HG02840 (cell line): ENCODE measurements around the gene SCCPDH.
"Not testable (repeated sequence)": the region's sequence is repeated elsewhere in the genome, so short reads cannot be mapped to it uniquely, and the experiment has no call there.

ENCODE experiments used
- ATAC-seq: cut with Tn5 transposase; IDR thresholded peaks from one replicate; pipeline ENCODE4 v1.9.1; 2021; ENCODE audit warnings: mild to moderate bottlenecking, moderate library complexity, moderate number of reproducible peaks; ENCODE audit not compliant: unreplicated experiment, low FRiP score

SCCPDH gene

GRCh38 chr1:246703581-246703980 is 20.6 kb upstream of the SCCPDH start:
- no peak for ATAC-seq

DNA sequence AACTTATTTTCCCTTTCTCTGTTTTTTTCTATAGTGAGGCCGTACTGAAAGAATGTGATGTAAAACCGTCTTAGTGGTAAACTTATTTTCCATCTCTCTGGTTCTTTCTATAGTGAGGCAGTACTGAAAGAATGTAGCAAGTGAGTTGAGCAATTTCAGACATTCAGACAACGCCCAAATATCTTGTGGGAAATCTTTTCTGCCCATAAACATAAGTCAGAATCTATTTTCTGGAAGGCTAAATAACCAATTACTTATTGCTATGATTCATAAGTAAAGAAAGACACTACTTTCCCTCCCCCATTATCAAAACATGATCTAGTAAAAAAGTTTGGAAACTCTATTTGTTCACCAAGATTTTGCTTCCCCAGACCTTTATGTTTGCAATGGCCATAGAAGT is 18.8 kb upstream of the SCCPDH start:
- ATAC-seq: no peak

DNA sequence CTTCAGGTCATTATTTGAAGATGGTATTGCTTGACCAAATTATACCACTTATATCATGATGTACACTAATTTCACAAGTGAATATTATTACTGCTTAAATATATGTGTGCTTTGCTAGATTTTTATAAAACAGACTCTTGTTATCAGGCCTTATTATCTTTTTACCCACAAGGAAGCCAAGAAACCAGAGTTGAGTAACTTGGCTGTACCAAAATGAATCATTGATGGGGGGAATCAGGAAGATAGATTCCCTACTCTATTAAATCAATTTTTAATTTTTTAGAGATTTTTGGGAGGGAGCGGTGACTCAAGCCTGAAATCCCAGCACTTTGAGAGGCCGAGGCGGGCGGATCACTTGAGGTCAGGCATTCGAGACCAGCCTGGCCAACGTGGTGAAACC is 16.0 kb upstream of the SCCPDH start:
- no peak for ATAC-seq

DNA sequence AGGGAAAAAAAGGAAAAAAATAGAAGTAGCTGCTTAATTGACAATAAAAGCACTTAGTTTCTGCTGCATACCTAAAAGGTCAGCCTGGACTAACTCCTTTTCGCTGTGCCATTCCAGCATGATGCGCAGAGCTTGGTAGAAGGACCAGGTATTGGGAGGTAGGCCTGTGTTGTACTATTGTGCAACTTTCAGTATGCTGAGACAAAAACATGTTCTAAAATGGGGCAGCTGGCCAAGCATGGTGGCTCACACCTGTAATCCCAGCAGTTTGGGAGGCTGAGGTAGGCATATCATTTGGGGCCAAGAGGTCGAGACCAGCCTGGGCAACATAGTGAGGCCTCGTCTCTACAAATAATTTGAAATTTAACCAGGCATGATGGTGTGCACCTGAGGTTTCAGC is 15.0 kb upstream of the SCCPDH start:
- ATAC-seq: no peak

- no peak for ATAC-seq
These were observed 14.4 kb upstream of the SCCPDH start for GRCh38 chr1:246709835-246710234.

GRCh38 chr1:246711548-246712003 is 12.6 kb upstream of the SCCPDH start:
- ATAC-seq: no peak

DNA sequence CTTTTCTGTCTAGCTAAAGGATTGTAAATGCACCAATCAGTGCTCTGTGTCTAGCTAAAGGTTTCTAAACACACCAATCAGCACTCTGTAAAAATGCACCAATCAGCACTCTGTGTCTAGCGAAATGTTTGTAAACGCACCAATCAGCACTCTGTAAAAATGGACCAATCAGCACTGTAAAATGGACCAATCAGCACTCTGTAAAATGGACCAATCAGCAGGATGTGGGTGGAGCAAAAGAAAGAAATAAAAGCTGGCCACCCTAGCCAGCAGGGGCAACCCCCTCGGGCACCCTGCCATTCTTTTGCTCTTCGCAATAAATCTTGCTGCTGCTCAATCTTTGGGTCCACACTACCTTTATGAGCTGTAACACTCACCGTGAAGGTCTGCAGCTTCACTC is 11.8 kb upstream of the SCCPDH start:
- ATAC-seq: not testable (repeated sequence)

DNA sequence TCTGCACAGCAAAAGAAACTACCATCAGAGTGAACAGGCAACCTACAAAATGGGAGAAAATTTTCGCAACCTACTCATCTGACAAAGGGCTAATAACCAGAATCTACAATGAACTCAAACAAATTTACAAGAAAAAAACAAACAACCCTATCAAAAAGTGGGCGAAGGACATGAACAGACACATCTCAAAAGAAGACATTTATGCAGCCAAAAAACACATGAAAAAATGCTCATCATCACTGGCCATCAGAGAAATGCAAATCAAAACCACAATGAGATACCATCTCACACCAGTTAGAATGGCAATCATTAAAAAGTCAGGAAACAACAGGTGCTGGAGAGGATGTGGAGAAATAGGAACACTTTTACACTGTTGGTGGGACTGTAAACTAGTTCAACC is 4.8 kb upstream of the SCCPDH start:
- ATAC-seq: not testable (repeated sequence)

DNA sequence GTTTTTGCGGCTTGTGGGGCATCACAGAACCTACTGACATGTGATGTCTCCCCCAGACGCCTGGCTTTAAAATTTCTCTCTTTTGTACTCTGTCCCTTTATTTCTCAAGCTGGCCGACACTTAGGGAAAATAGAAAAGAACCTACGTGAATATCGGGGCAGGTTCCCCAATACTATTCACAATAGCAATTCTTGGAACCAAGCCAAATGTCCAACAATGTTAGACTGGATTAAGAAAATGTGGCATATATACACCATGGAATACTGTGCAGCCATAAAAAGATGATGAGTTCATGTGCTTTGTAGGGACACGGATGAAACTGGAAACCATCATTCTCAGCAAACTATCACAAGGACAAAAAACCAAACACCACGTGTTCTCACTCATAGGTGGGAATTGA is 3.4 kb upstream of the SCCPDH start:
- ATAC-seq: not testable (repeated sequence)

DNA sequence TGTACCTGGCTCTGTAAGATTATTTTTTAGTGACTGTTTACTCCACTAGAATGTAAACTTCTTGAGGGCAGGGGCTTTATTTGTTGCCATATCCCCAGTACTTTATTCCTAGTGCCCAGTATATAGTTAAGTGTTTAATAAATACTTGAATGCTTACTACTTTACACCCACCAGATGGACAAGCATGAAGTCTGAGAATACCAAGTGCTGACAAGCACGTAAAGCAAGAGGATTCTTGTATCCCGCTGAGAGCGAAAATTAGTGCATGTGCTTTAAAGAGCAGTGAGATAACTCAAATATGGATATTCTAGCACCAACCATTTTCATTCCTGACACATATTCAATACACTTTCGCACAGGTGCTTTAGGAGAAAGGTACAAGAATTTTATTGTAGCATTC is 1.5 kb upstream of the SCCPDH start:
- ATAC-seq: no peak

DNA sequence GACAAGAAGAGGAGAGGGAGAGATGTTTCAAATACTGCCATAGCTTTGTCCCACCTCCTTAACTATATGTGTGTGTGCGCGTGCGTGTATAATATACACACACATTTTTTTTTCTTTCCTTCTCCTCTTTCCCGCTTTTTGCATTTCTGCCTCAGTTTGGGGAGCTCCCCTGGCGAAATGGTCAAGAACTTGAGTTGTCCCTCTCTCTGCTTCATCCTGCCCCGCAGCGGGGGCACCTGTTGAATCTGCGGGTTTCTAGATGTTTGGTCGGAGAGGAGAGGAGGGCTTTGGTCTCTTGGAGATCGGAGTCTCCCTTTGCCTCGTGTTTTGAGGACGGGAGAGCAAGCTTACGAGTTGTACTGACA is 504 bp downstream of the SCCPDH start:
- peak; percentile 5 for ATAC-seq

GRCh38 chr1:246725191-246725590 is 982 bp downstream of the SCCPDH start:
- no peak for ATAC-seq

DNA sequence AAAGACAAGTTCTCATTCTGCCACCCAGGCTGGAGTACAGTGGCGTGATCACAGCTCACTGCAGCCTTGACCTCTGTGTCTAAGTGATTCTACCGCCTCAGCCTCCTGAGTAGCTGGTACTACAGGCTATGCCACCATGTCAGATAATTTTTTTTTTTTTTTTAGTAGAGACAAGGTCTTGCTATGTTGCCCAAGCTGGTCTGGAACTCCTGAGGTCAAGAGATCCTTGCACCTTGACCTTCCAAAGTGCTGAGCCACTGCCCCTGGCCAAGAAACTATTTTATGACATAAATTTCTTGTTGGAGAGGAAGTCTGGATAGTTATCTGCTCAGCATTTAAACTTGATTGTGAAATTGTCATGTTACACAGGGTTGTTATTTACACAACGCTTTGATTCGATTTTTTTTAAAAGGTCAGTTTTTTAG is 2.1 kb downstream of the SCCPDH start:
- ATAC-seq: no peak

DNA sequence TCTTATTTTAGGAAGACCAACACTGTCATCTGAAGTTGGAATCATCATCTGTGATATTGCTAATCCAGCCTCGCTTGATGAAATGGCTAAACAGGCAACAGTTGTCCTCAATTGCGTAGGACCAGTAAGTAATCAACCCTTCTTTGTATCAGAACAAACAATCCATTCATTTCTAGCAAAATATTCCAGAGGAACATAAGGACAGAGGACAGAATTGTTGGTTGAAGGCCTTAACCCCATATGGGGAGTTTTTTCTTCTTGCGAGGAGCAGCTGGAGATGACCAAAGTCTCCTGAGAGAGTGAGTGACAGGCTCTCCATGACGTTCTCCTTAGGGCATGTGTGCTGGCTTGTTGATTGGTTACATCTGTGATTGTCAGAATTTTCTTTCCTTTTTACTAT is 2.7 kb downstream of the SCCPDH start:
- ATAC-seq: no peak

GRCh38 chr1:246727594-246727993 is 3.4 kb downstream of the SCCPDH start:
- no peak for ATAC-seq

DNA sequence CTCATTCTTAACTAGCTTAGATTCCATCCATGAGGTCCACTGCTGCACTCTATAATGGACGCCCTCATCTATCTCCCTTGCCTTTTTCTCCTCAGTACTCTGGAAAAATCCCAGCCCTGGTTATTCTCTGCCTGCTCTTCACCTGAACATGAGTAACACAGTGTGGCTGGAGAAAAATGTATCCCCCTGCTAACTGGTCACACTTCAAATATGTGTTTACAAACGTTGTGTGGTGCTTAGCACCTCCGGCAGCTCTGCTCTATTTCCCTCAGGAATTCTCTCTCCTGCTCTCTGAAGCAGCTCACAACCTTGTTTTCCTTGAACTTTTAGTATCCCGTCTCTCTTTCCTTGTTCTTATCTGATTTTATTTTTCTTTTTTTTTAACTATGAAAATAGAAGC is 4.1 kb downstream of the SCCPDH start:
- no peak for ATAC-seq

- ATAC-seq: not testable (repeated sequence)
These were observed 4.8 kb downstream of the SCCPDH start for GRCh38 chr1:246729040-246729439.

GRCh38 chr1:246730839-246731238 is 6.6 kb downstream of the SCCPDH start:
- ATAC-seq: no peak

- not testable (repeated sequence) for ATAC-seq
These were observed 7.7 kb downstream of the SCCPDH start for GRCh38 chr1:246731873-246732272.

DNA sequence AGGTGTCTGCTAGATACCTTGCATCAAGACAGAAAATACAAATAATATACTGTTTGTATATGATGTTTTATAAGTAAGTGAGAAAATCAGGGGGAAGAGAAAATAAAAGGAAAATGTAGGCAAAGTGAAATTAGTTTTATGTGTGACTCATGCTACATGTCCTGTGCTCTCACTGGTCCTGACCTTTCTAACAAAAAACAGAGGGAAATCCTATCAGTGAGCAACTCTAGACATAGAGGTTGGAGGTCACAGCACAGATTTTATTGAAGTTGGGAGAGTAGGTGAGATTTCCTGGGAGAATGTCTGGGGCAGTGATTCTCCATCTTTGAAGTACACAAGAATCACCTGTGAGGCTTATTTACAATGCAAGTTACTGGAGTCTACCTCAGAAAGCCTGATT is 9.5 kb downstream of the SCCPDH start:
- ATAC-seq: no peak

GRCh38 chr1:246734866-246735265 is 10.7 kb downstream of the SCCPDH start:
- ATAC-seq: no peak

DNA sequence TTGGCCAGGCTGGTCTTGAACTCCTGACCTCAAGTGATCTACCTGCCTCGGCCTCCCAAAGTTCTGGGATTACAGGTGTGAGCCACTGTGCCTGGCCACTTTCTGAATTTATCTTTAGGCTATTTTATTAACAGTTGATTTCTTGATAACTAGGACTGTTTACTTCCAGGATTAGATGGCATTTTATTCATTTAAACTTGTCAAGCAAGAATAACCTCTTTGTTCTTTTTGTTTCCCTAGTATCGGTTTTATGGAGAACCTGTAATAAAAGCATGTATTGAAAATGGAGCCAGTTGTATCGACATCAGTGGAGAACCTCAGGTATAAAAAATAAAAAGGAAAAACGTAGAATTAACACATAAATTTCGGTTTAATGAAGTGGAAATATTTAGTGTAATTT is 11.5 kb downstream of the SCCPDH start:
- no peak for ATAC-seq

DNA sequence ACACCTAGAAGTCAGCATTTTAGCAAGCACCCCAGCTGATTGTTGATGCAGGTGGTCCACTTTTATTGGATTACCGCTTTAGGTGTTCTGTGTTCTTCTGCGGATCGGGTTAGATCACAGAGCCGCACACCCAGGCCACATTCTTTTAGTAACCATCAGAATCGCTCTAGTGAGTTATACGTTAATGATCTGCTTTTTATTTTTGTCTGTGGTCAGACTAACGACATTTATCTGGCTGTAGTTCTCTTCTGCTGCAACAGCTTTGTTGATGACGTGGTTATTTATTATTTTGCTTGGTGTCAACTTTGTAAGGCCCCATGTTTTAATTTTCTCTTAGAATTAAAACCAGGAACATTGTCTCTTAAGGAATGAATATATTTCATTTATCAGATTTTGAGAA is 18.2 kb downstream of the SCCPDH start:
- no peak for ATAC-seq
